A673 (cell line): ENCODE data around the gene KLHDC8B. TPM values are rescaled to one million over a fixed set of nuclear protein-coding genes. Genes with fewer than 3 reads are reported as not detected.

ENCODE experiments used
- BruUV-seq: library from RNA; stranded (reverse); fragments of 400-500 nt; replicated peaks from 2 replicates; lab custom pipeline; 2021; lab: Mats Ljungman, UMichigan
- CTCF ChIA-PET: fragments of 300-600 bp; sonication (Branson Sonifier 250); formaldehyde crosslinking; loops from one replicate; lab custom pipeline; 2022; ENCODE audit warnings: antibody characterized with exemption; lab: Charles Lee
- POLR2A ChIA-PET: fragments of 300-600 bp; sonication (Branson Sonifier 250); formaldehyde crosslinking; loops from one replicate; lab custom pipeline; 2022; ENCODE audit warnings: antibody characterized with exemption; ENCODE audit not compliant: low non-redundant PET; lab: Charles Lee
- DNase-seq: peaks from one replicate; pipeline ENCODE4 v3.0.0-alpha.2; 2015; ENCODE audit warnings: low spot score
- H3K27ac ChIP-seq: fragments of 200-600 bp; sonication (generic); 2 replicates; pipeline ENCODE4 v1.5.1; 2016; ENCODE audit warnings: mixed run types, low read depth, mild to moderate bottlenecking, mixed read lengths, antibody characterized with exemption, low read length; ENCODE audit not compliant: poor library complexity, severe bottlenecking
- H3K27me3 ChIP-seq: fragments of 200-600 bp; sonication (generic); replicated peaks from 2 replicates; pipeline ENCODE4 v1.6.1; 2017; ENCODE audit warnings: mixed run types, low read depth, mild to moderate bottlenecking, mixed read lengths, antibody characterized with exemption, low read length; ENCODE audit not compliant: insufficient read depth, poor library complexity
- H3K36me3 ChIP-seq: fragments of 200-600 bp; sonication (generic); 2 replicates; pipeline ENCODE4 v1.6.1; 2016; ENCODE audit warnings: mixed run types, mild to moderate bottlenecking, mixed read lengths, antibody characterized with exemption, low read length; ENCODE audit not compliant: insufficient read depth, poor library complexity, severe bottlenecking
- H3K4me1 ChIP-seq: fragments of 200-600 bp; sonication (generic); 2 replicates; pipeline ENCODE4 v1.6.1; 2017; ENCODE audit warnings: mixed run types, mild to moderate bottlenecking, mixed read lengths, antibody characterized with exemption, low read length; ENCODE audit not compliant: insufficient read depth, poor library complexity, severe bottlenecking
- H3K4me3 ChIP-seq: fragments of 200-600 bp; sonication (generic); 2 replicates; pipeline ENCODE4 v1.5.1; 2016; ENCODE audit warnings: low read depth, mixed run types, mild to moderate bottlenecking, mixed read lengths, low read length; ENCODE audit not compliant: poor library complexity, severe bottlenecking
- H3K9me3 ChIP-seq: fragments of 200-600 bp; sonication (generic); 2 replicates; pipeline ENCODE4 v1.6.1; 2016; ENCODE audit warnings: mixed run types, low read depth, mild to moderate bottlenecking, mixed read lengths, antibody characterized with exemption, low read length; ENCODE audit not compliant: poor library complexity, severe bottlenecking
- EZH2 ChIP-seq: fragments of 200-600 bp; sonication (generic); IDR thresholded peaks from 2 replicates; pipeline ENCODE4 v1.6.1; 2017; ENCODE audit warnings: borderline replicate concordance, low read depth, mild to moderate bottlenecking, mixed read lengths, antibody characterized with exemption, low read length; ENCODE audit not compliant: poor library complexity, severe bottlenecking
- intact Hi-C: fragments of 100-400 bp; cut with micrococcal nuclease; formaldehyde crosslinking; loops from one replicate; pipeline ENCODE4 v1.10.0; 2022; ENCODE audit not compliant: unreplicated experiment
- total RNA-seq: library from RNA; stranded (reverse); gene quantifications from 2 replicates; pipeline ENCODE4 v1.2.3, GENCODE V29; 2021
- TF ChIP-seq, protein P1 (sequence below): fragments of 300-800, 200-600 bp; sonication (generic); conservative IDR thresholded peaks from 2 replicates; pipeline ENCODE4 v1.5.1; 2017; ENCODE audit warnings: low read depth, mild to moderate bottlenecking, antibody characterized with exemption, low read length, moderate library complexity, mixed read lengths

Gene KLHDC8B
- total RNA-seq, 1 experiment from 2014 or later, result 5.1 TPM

- Histone ChIP-seq H3K4me3 (no peak overlapping the region), H3K9me3 (no peaks in the 10 kb centered on the region), H3K36me3 (no peaks in the 10 kb centered on the region), H3K4me1 (no peaks in the 10 kb centered on the region), H3K27ac (no peak overlapping the region), H3K27me3 (no peaks in the 10 kb centered on the region)
- intact Hi-C loops, result loop anchor here (10.0 kb wide), 1 partner anchor 272 kb away; no protein-coding TSS in a partner anchor
- TF ChIP-seq, protein P1, sequence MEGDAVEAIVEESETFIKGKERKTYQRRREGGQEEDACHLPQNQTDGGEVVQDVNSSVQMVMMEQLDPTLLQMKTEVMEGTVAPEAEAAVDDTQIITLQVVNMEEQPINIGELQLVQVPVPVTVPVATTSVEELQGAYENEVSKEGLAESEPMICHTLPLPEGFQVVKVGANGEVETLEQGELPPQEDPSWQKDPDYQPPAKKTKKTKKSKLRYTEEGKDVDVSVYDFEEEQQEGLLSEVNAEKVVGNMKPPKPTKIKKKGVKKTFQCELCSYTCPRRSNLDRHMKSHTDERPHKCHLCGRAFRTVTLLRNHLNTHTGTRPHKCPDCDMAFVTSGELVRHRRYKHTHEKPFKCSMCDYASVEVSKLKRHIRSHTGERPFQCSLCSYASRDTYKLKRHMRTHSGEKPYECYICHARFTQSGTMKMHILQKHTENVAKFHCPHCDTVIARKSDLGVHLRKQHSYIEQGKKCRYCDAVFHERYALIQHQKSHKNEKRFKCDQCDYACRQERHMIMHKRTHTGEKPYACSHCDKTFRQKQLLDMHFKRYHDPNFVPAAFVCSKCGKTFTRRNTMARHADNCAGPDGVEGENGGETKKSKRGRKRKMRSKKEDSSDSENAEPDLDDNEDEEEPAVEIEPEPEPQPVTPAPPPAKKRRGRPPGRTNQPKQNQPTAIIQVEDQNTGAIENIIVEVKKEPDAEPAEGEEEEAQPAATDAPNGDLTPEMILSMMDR, result no peak
- TF ChIP-seq EZH2, result no peak
- ChIA-PET POLR2A (no interaction called here), CTCF (no interaction called here)
- BruUV-seq, result no TSS peak
- DNase-seq, result no peak
Observed at GRCh38 chr3:49172551-49173041, 1.2 kb downstream of the KLHDC8B start.

DNA sequence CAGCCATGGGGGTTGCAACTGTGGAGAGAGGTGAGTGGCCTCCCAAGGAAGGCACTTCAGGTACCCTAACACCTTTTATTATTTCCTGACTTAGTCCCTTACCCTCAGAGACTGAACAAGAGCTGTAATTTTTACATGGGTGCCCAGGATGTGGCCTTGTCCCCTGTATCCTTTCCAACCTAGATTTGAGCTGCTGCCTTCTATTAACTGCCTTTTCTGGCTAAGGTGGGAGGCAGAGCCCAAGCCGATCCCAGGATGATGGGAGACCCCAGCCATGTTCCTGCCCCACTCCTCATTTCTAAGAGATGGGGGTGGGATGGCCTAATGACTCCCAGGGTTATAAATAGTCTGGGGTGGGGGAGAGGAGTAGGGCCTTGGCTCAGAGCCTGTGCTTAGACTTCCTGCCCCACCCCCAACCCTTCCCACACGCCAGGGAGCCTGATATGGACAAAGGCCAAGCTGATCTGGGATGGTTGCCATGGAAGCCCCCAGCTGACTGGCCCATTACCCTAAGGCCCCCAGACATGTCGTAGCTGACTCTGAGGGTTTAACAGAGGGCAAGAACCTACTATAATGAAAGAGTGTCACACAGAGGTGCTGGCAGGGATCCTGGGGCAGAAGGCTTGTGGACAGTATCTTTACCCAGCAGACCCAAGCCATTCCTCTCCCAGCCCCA, 1.9 kb downstream of the KLHDC8B start:
- H3K9me3 ChIP-seq, result no peaks in the 10 kb centered on the region
- TF ChIP-seq EZH2, result no peak
- TF ChIP-seq, protein P1, result no peak
- H3K36me3 ChIP-seq, result no peaks in the 10 kb centered on the region
- H3K4me3 ChIP-seq, result no peak overlapping the region
- H3K27ac ChIP-seq, result no peak overlapping the region
- intact Hi-C loops, result loop anchor here (10.0 kb wide), 1 partner anchor 272 kb away; no protein-coding TSS in a partner anchor
- BruUV-seq, result no TSS peak
- CTCF ChIA-PET, result no interaction called here
- no peaks in the 10 kb centered on the region for H3K4me1 ChIP-seq
- H3K27me3 ChIP-seq, result no peaks in the 10 kb centered on the region
- peak; percentile 28 for DNase-seq
- POLR2A ChIA-PET, result no interaction called here

DNA sequence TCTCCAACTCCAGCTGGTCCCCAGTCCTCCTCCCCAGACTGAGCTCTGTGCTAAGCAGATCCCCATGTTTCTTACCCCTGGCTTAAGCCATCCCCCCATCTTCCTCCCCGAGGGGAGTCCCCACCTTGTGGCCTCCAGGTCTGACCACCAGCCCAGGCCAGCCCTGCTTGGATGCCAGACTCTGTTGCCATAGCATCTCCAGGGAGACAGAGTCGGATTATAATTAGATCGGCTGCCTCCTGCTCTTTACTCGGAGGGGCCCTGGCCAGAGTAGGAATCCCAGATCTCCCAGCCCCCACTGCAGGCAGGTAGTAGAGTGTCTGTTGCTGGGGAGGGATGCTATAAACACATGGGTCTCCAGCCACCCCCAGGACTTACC, 2.4 kb downstream of the KLHDC8B start:
- no TSS peak for BruUV-seq
- TF ChIP-seq, protein P1, result no peak
- Histone ChIP-seq H3K27me3 (no peaks in the 10 kb centered on the region), H3K9me3 (no peaks in the 10 kb centered on the region), H3K36me3 (no peaks in the 10 kb centered on the region), H3K4me3 (no peak overlapping the region), H3K27ac (no peak overlapping the region), H3K4me1 (no peaks in the 10 kb centered on the region)
- POLR2A ChIA-PET, result no interaction called here
- CTCF ChIA-PET, result no interaction called here
- no peak for DNase-seq
- intact Hi-C loops, result loop anchor here (10.0 kb wide), 1 partner anchor 271 kb away; no protein-coding TSS in a partner anchor
